HG02852 (cell line): ENCODE measurements around the gene ARSA.
"Not testable (repeated sequence)": the region's sequence is repeated elsewhere in the genome, so short reads cannot be mapped to it uniquely, and the experiment has no call there.

Source experiments
- ATAC-seq: cut with Tn5 transposase; IDR thresholded peaks from one replicate; pipeline ENCODE4 v1.9.1; 2021; ENCODE audit warnings: mild to moderate bottlenecking, moderate library complexity; ENCODE audit not compliant: unreplicated experiment

ARSA gene

GRCh38 chr22:50656122-50657070 is 28.4 kb upstream of the ARSA start:
- no peak for ATAC-seq

DNA sequence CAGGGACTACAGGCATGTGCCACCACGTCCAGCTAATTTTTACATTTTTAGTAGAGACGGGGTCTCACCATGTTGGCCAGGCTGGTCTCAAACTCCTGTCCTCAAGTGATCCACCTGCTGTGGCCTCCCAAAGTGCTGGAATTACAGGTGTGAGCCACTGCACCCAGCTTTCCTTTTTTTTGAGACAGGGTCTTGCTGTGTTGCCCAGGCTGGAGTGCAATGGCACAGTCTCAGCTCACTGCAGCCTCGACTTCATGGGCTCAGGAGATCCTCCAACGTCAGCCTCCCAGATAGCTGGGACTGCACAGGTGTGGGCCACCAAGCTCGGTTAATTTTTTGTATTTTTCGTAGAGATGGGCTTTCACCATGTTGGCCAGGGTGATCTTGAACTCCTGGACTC is 26.7 kb upstream of the ARSA start:
- not testable (repeated sequence) for ATAC-seq

DNA sequence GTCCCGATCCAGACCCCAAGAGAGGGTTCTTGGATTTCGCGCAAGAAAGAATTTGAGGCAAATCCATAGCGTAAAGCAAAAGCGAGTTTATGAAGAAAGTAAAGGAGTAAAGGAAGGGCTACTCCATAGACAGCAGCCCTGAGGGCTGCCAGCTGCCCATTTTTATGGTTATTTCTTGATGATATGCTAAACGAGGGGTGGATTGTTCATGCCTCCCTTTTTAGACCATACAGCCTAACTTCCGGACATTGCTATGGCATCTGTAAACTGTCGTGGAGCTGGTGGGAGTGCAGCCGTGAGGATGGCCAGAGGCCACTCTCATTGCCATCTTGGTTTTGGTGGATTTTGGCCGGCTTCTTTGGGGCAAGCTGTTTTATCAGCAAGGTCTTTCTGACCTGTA is 25.3 kb upstream of the ARSA start:
- no peak for ATAC-seq

DNA sequence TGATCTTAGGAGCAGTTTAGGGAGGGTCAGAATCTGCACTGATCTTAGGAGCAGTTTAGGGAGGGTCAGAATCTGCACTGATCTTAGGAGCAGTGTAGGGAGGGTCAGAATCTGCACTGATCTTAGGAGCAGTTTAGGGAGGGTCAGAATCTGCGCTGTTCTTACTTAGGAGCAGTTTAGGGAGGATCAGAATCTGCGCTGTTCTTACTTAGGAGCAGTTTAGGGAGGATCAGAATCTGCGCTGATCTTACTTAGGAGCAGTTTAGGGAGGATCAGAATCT is 15.8 kb upstream of the ARSA start:
- ATAC-seq = not testable (repeated sequence)

GRCh38 chr22:50643021-50643820 is 15.3 kb upstream of the ARSA start:
- ATAC-seq = not testable (repeated sequence)

DNA sequence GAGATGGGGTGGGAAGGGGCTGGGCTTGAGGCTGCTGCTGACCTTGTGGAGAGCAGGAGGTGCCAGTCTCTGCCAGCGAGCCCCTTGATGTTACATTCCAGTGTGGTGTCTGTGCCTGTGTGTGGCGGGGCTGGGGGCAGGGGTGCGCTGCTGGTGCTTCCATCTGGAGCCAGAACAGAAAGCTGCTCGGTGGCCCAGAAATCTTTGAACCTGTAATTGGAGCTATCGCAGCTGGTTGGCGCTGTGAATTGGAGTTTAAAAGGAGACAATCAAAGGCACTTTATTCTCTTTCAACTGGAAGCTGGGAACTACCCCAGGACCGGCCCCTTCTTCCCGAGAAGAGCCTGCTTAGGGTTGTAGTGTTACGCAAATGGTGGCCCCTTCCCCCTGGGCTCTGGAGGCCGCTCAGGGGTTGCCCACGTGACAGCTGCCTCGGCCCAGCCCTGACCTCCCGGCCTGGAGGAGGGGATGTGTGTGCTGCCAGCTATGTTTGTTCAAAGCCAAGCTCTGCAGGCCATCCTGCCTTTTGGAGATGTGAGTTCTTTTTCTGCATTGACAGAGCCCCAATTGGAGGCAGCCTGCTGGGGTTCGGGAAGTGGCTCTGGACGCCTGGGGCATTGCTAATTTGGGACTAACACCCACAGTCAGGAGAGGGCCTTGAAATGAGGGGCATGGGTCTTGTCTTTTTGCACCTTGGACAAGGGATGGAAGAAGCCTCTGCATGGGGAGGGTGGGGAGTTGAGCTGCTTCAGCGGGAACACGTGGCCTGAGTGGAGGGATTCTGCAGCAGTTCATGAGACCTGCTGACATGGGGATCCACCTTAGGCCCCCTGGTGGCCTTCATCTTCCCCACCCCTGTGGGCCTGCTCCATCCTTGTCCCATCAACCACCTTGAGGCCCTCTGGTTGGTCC is 14.0 kb upstream of the ARSA start:
- no peak for ATAC-seq

- ATAC-seq = no peak
These were observed 13.1 kb upstream of the ARSA start for GRCh38 chr22:50640857-50641647.

DNA sequence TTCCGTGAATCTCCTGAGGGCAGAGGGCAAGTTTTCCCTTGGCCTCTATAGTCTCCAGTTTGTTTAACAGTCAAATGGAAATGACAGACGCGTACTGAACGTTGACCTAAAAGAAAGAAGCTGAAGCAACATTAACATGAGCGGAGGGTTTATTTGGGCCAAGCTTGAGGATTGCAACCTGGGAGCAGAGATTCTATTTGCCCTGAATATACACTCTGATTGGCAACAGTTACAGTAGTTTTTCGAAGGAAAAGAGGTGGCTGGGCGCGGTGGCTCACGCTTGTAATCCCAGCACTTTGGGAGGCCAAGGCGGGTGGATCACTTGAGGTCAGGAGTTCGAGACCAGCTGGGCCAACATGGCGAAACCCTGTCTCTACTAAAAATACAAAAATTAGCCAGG is 12.3 kb upstream of the ARSA start:
- not testable (repeated sequence) for ATAC-seq

DNA sequence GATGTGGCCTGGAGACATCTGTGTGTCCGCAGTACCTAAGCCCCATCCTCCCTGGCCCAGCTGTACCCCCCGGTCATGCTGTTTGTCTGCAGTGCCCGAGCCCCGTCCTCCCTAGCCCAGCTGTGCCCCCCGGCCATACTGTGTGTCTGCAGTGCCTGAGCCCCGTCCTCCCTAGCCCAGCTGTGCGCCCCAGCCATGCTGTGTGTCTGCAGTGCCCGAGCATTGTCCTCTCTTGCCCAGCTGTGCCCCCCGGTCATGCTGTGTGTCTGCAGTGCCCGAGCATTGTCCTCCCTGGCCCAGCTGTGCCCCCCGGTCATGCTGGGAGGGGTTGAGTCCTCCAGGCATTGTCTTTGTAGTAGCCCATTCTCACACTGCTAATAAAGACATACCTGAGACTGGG is 7.6 kb upstream of the ARSA start:
- no peak for ATAC-seq

- ATAC-seq = no peak
These were observed 5.8 kb upstream of the ARSA start for GRCh38 chr22:50633771-50634170.

GRCh38 chr22:50633086-50633485 is 5.1 kb upstream of the ARSA start:
- ATAC-seq = no peak

DNA sequence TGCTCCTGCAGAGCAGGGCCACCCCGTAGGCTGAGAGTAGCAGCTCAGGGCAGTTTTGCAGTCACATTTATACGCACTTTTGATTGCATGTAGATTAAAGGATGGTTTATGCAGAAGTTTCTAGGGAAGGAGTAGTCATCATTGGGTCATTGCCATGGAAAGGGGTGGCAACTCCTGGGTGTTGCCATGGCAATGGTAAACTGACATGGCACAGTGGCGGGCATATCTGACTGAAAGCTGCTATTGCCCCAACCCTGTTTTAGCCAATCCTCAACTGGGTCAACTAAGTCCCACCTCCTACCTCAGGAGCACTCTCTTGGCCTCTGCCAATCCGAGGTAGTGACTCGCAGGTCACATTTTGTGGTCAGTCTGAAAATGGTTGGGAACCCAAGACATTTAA is 2.4 kb upstream of the ARSA start:
- no peak for ATAC-seq

- ATAC-seq = no peak
These were observed 687 bp upstream of the ARSA start for GRCh38 chr22:50628543-50629134.

- ATAC-seq = no peak
These were observed 906 bp downstream of the ARSA start for GRCh38 chr22:50626850-50627641.

GRCh38 chr22:50626314-50626849 is 1.6 kb downstream of the ARSA start:
- ATAC-seq = no peak

DNA sequence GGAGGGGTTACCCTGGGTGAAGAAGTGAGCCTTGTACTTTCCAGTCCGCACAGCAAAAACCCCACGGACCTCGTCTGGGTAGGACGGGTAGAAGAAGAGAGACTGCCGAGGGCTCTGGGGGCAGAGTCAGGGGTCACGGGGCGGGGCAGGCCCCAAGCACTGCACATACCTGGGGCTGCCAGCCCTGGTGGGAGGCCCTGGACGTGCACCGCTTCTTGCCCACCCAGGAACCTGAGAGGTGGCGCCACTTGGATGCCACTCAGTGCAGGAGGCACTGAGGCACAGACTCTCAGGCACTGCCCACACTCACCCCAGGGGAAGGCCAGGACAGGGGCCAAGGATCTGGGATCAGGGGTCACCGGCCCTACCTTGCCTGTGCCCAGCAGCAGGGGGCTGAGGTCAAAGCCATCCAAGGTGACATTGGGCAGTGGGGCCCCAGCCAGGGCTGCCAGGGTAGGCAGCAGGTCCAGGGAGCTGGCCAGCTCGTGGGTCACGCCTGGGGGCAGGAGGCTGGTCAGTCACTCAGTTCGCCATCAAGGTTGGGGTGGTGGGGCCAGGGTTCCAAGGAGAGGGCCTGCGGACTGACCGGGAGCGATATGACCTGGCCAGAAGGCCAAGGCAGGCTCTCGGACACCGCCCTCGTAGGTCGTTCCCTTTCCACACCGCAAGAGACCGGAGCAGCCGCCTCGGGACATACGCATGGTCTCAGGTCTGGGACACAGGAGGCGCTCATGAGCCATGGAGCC is 2.2 kb downstream of the ARSA start:
- no peak for ATAC-seq

DNA sequence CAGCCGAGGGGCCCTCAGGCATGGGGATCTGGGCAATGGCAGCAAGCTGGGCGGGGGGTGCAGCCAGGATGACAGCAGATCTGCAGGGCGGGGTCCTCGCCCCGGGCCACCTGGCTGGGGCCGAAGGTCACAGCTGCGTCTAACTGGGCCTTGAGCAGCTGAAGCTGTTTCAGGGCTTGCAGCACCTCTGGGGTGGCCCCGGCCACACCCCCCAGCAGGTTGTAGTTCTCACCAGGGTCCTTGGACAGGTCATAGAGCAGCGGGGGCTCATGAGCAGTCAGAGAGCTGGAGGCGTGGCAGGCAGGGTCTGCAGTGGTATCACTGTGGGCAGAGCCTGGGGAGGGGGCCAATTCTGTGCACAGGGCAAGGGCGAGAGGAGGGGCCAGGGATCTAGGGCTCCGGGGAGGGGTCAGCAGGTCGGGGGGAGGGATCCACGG is 2.8 kb downstream of the ARSA start:
- ATAC-seq = no peak
